ENCODE measurements around the gene RBMS3. TPM values are rescaled to one million over a fixed set of nuclear protein-coding genes. Genes with fewer than 3 reads are reported as not detected.
"Not testable (repeated sequence)": the region's sequence is repeated elsewhere in the genome, so short reads cannot be mapped to it uniquely, and the experiment has no call there.

The RBMS3 gene
- total RNA-seq, 2 donors from 2014 or later: 2.8 to 9.6 TPM

DNA sequence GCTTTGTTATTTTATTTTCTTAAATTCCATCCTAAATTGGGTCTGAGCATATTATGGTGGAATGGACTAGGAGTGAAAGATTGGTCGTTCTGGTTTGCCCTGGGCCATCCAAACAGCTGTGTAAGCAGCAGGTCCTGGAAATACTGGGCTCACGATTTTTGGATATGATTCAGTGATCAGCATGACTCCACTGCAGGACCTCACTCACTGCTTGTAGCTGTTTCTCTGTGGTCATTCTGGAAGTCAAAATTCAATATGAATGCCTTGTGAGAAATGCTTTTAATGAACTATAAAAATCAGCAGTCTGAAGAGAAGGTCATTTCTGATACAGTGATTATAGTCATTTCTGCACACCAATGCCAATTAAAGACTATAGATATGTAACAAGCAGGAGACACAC, 185.0 kb downstream of the RBMS3 start:
- TF ChIP-seq, protein P1, sequence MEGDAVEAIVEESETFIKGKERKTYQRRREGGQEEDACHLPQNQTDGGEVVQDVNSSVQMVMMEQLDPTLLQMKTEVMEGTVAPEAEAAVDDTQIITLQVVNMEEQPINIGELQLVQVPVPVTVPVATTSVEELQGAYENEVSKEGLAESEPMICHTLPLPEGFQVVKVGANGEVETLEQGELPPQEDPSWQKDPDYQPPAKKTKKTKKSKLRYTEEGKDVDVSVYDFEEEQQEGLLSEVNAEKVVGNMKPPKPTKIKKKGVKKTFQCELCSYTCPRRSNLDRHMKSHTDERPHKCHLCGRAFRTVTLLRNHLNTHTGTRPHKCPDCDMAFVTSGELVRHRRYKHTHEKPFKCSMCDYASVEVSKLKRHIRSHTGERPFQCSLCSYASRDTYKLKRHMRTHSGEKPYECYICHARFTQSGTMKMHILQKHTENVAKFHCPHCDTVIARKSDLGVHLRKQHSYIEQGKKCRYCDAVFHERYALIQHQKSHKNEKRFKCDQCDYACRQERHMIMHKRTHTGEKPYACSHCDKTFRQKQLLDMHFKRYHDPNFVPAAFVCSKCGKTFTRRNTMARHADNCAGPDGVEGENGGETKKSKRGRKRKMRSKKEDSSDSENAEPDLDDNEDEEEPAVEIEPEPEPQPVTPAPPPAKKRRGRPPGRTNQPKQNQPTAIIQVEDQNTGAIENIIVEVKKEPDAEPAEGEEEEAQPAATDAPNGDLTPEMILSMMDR (IDR thresholded peaks at IDR 0.05): no peak
- no peak overlapping the region for H3K9ac ChIP-seq (ENCODE audit: low read depth in 2 of 2, low read length in 2 of 2)
- no peak for DNase-seq
- H3K4me3 ChIP-seq: no peak overlapping the region
- no peaks in the 10 kb centered on the region for H3K9me3 ChIP-seq
- H3K4me1 ChIP-seq: no peaks in the 10 kb centered on the region
- no peaks in the 10 kb centered on the region for H3K27me3 ChIP-seq
- intact Hi-C loops (cut with DNase I): no loop called here
- H3K27ac ChIP-seq: no peak overlapping the region
- no peaks in the 10 kb centered on the region for H3K36me3 ChIP-seq

DNA sequence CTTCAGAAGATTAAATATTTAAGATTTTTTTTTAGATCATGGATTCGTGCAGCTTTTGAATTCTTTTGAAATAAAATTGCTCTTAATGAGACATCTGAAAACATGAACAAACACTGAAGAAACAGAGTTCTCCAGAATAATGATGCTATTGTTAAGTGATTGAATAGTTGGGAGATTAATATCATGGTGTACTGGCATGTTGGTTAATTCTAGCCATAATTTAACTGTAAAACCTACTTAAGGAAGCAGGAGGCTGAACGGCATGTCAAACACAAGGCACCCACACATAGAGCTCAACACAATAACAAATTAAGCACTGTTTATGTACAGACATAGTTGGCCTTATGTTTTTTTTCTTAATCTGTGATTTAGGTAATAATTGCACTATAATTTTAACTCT, 185.6 kb downstream of the RBMS3 start:
- Histone ChIP-seq H3K4me3 (no peak overlapping the region), H3K4me1 (no peaks in the 10 kb centered on the region), H3K9me3 (no peaks in the 10 kb centered on the region), H3K9ac (ENCODE audit: low read depth in 2 of 2, low read length in 2 of 2) (no peak overlapping the region), H3K36me3 (no peaks in the 10 kb centered on the region), H3K27ac (no peak overlapping the region), H3K27me3 (no peaks in the 10 kb centered on the region)
- TF ChIP-seq, protein P1 (IDR thresholded peaks at IDR 0.05): no peak
- DNase-seq: no peak
- intact Hi-C loops (cut with DNase I): no loop called here

DNA sequence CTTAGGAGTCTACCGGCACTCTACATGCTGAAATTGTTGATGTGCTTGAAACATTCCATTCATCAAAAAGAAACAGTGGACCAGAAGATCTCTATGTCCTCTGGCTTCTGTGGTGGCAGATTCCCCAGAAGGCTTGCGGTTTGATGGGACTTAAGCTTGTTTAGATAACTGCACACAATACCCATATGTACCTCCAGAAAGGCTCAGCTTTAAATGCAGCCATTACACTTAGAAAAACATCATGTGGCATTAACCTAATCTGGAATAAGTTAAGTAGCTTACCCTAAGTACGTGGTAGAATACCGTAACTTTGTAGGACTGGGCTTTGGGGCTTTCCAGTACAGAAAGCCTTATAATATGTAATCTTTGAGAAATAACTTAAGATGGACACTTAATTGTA, 187.3 kb downstream of the RBMS3 start:
- intact Hi-C loops (cut with DNase I): no loop called here
- TF ChIP-seq, protein P1 (IDR thresholded peaks at IDR 0.05): no peak
- Histone ChIP-seq H3K4me3 (no peak overlapping the region), H3K27ac (no peak overlapping the region), H3K4me1 (no peaks in the 10 kb centered on the region), H3K36me3 (no peaks in the 10 kb centered on the region), H3K9ac (ENCODE audit: low read depth in 2 of 2, low read length in 2 of 2) (no peak overlapping the region), H3K9me3 (no peaks in the 10 kb centered on the region), H3K27me3 (no peaks in the 10 kb centered on the region)
- DNase-seq: no peak

DNA sequence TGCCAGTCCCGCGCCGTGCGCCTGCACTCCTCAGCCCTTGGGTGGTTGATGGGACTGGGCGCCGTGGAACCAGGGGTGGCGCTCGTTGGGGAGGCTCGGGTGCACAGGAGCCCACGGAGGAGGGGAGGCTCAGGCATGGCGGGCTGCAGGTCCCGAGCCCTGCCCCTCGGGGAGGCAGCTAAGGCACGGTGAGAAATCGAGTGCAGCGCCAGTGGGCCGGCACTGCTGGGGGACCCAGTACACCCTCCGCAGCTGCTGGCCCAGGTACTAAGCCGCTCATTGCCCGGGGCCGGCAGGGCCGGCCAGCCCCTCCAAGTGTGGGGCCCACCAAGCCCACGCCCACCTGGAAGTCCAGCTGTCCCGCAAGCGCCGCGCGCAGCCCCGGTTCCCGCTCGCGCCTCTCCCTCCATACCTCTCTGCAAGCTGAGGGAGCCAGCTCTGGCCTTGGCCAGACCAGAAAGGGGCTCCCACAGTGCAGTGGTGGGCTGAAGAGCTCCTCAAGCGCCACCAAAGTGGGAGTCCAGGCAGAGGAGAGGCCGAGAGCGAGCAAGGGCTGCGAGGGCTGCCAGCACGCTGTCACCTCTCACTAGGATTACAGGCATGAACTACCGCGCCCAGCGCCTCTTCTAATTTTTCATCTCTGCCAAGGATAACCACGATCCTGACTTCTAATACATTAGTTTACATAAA, 192.8 kb downstream of the RBMS3 start:
- H3K4me3 ChIP-seq; H3K27me3 ChIP-seq; H3K36me3 ChIP-seq; H3K27ac ChIP-seq; H3K9me3 ChIP-seq; H3K9ac ChIP-seq (ENCODE audit: low read depth in 2 of 2, low read length in 2 of 2); DNase-seq; H3K4me1 ChIP-seq; intact Hi-C loops (cut with DNase I): not testable (repeated sequence)

DNA sequence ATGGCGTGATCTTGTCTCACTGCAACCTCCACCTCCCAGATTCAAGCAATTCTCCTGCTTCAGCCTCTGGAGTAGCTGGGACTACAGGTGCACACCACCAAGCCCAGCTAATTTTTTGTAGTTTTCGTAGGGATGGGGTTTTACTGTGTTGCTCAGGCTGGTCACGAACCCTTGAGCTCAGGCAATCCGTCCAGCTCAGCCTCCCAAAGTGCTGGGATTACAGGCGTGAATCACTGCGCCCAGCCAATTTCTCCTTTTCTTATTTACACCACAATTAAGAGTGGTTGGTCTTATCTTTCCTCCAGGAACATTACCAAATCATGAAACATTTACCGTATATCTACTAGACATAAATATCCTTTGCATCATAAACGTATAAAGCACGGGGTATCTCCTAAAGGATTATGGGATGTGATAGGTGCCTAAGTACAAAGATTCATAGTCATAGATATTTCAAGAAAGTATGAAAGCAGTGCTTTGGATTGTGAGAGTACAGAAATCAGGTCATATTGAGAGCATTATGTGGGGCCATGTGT, 194.5 kb downstream of the RBMS3 start:
- Histone ChIP-seq H3K4me3 (no peak overlapping the region), H3K27me3 (no peaks in the 10 kb centered on the region), H3K4me1 (no peaks in the 10 kb centered on the region), H3K9me3 (no peaks in the 10 kb centered on the region), H3K36me3 (no peaks in the 10 kb centered on the region), H3K9ac (ENCODE audit: low read depth in 2 of 2, low read length in 2 of 2) (no peak overlapping the region), H3K27ac (no peak overlapping the region)
- DNase-seq: no peak
- intact Hi-C loops (cut with DNase I): no loop called here
- TF ChIP-seq, protein P1 (IDR thresholded peaks at IDR 0.05): no peak

DNA sequence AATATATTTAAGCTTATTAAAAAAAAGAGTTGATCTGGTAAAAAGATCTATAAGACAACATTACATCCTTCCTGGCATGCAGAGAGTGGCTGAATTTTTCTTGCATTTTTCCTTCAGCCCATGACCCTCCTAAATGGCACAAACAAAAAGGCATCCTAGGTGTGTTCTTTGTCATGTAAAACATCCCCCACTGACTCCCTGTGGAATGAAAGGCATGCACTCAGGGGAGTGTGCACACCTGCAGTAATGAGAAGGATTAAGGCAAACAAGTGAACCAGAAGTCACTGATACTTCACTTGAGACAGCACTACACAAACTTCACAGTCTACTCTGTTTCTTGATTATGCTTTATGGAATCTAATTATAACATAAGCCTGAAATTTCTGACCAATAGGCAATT, 195.0 kb downstream of the RBMS3 start:
- no peak overlapping the region for H3K4me3 ChIP-seq
- intact Hi-C loops (cut with DNase I): no loop called here
- no peak overlapping the region for H3K9ac ChIP-seq (ENCODE audit: low read depth in 2 of 2, low read length in 2 of 2)
- TF ChIP-seq, protein P1 (IDR thresholded peaks at IDR 0.05): no peak
- H3K4me1 ChIP-seq: no peaks in the 10 kb centered on the region
- no peaks in the 10 kb centered on the region for H3K9me3 ChIP-seq
- DNase-seq: no peak
- no peaks in the 10 kb centered on the region for H3K36me3 ChIP-seq
- H3K27ac ChIP-seq: no peak overlapping the region
- H3K27me3 ChIP-seq: no peaks in the 10 kb centered on the region

All from colonic mucosa (tissue), 4 donors.